Lower leg skin (tissue), 3 donors: Measurements from ENCODE around the gene ABCC12.

Experiments used
- POLR2A ChIP-seq, 2 donors: fragments of 450-650 bp; IDR thresholded peaks; one replicate each; pipeline ENCODE4 v1.6.1; 2016 to 2017; ENCODE audit warnings: antibody characterized with exemption in 2 of 2, mild to moderate bottlenecking in 1 of 2, moderate library complexity in 1 of 2
- TF ChIP-seq, protein P1 (sequence below), 3 donors: fragments of 450-650 bp; IDR thresholded peaks; one replicate each; pipeline ENCODE4 v1.5.1; 2016; ENCODE audit warnings: antibody characterized with exemption in 3 of 3, mild to moderate bottlenecking in 3 of 3, moderate library complexity in 2 of 3

DNA sequence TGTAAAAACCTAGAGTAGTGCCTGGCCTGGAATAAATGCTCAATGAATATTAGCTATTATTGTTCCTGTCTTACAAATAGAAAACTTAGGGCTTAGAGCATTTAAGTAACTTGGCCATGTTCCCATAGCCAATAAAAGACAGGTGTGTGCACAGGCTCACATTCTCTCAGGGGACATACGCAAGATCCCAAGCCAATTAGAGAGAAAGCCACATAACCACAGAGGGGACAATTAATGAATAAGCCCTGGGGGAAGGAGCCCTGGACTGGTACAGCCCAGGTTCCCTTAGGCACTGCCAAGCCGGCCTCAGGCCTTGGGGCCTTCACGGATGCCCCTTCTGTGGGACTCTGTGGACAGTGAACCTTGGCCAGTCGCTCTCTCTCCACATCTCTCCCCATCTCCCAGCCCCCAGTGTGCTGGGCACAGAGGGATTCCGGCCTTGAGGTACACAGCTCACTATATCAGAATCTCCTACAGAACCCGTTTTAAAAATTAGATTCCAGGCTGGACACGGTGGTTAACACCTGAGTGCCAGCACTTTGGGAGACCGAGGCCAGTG lies 27.3 kb upstream of the ABCC12 start:
- TF ChIP-seq, protein P1, sequence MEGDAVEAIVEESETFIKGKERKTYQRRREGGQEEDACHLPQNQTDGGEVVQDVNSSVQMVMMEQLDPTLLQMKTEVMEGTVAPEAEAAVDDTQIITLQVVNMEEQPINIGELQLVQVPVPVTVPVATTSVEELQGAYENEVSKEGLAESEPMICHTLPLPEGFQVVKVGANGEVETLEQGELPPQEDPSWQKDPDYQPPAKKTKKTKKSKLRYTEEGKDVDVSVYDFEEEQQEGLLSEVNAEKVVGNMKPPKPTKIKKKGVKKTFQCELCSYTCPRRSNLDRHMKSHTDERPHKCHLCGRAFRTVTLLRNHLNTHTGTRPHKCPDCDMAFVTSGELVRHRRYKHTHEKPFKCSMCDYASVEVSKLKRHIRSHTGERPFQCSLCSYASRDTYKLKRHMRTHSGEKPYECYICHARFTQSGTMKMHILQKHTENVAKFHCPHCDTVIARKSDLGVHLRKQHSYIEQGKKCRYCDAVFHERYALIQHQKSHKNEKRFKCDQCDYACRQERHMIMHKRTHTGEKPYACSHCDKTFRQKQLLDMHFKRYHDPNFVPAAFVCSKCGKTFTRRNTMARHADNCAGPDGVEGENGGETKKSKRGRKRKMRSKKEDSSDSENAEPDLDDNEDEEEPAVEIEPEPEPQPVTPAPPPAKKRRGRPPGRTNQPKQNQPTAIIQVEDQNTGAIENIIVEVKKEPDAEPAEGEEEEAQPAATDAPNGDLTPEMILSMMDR (IDR thresholded peaks at IDR 0.05): no peak
- no peak for TF ChIP-seq POLR2A (IDR thresholded peaks at IDR 0.05)
